HG02642 (cell line): ENCODE data around the gene NR1H2.

ENCODE experiments used
- ATAC-seq: cut with Tn5 transposase; IDR thresholded peaks from one replicate; pipeline ENCODE4 v1.9.1; 2021; ENCODE audit warnings: mild to moderate bottlenecking; ENCODE audit not compliant: unreplicated experiment, poor library complexity

The NR1H2 gene

GRCh38 chr19:50420127-50420526, 43.9 kb downstream of the NR1H2 start:
- no peak for ATAC-seq

- no peak for ATAC-seq
Measured at GRCh38 chr19:50420808-50421207, 44.6 kb downstream of the NR1H2 start.

- no peak for ATAC-seq
Measured at GRCh38 chr19:50422397-50423278, 46.4 kb downstream of the NR1H2 start.

- ATAC-seq: no peak
Measured at GRCh38 chr19:50423279-50424113, 47.2 kb downstream of the NR1H2 start.

GRCh38 chr19:50425581-50425980, 49.3 kb downstream of the NR1H2 start:
- no peak for ATAC-seq

- no peak for ATAC-seq
Measured at GRCh38 chr19:50427318-50427925, 51.2 kb downstream of the NR1H2 start.

GRCh38 chr19:50427997-50428425, 51.8 kb downstream of the NR1H2 start:
- no peak for ATAC-seq

- no peak for ATAC-seq
Measured at GRCh38 chr19:50428772-50429463, 52.7 kb downstream of the NR1H2 start.

GRCh38 chr19:50430888-50431342, 54.7 kb downstream of the NR1H2 start:
- no peak for ATAC-seq

GRCh38 chr19:50431343-50432220, 55.3 kb downstream of the NR1H2 start:
- peak; percentile 78 for ATAC-seq

GRCh38 chr19:50432221-50433028, 56.2 kb downstream of the NR1H2 start, which contains the start of gene MYBPC2:
Gene MYBPC2 (plus strand): TSS chr19:50432892. CDS start chr19:50432954, 62 bp downstream.
- no peak for ATAC-seq
